Left lobe of liver (tissue), 2 donors: ENCODE results near the gene TENM3. TPM values are rescaled to one million over a fixed set of nuclear protein-coding genes. Genes with fewer than 3 reads are reported as not detected.
"Not testable (repeated sequence)": the region's sequence is repeated elsewhere in the genome, so short reads cannot be mapped to it uniquely, and the experiment has no call there.

Experiments
- ATAC-seq: fragments of 200-7000 bp; cut with Tn5 transposase; one replicate; pipeline ENCODE4 v1.9.1; 2020; ENCODE audit warnings: mild to moderate bottlenecking, moderate library complexity
- DNase-seq: peaks from one replicate; pipeline ENCODE4 v3.0.0-alpha.2; 2020; ENCODE audit warnings: low spot score
- total RNA-seq: library from RNA; stranded (reverse); gene quantifications from one replicate; pipeline ENCODE4 v1.2.1, GENCODE V29; 2021
- donor health status: DM: no; HTN: no; CAD: no; lungs with moderate emphysema.
- donor health status: DM: no; HTN: yes; CAD: no.

Gene TENM3
- total RNA-seq, 1 donor from 2014 or later = 1.4 TPM

DNA sequence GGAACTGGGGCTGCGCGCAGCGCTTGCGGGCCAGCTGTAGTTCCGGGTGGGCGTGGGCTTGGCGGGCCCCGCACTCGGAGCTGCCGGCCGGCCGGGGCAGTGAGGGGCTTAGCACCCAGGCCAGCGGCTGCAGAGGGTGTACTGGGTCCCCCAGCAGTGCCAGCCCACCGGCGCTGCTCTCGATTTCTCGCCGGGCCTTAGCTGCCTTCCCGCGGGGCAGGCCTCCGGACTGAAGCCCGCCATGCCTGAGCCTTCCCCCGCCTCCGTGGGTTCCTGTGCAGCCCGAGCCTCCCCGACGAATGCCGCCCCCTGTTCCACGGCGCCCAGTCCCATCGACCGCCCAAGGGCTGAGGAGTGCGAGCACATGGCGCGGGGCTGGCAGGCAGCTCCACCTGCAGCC lies 143.4 kb downstream of the TENM3 start:
- not testable (repeated sequence) for ATAC-seq

GRCh38 chr4:182391111-182391684 lies 148.0 kb downstream of the TENM3 start:
- ATAC-seq = no peak
- no peak for DNase-seq

More for the DNA sequence above, 143.4 kb downstream of the TENM3 start:
- DNase-seq = not testable (repeated sequence)

DNA sequence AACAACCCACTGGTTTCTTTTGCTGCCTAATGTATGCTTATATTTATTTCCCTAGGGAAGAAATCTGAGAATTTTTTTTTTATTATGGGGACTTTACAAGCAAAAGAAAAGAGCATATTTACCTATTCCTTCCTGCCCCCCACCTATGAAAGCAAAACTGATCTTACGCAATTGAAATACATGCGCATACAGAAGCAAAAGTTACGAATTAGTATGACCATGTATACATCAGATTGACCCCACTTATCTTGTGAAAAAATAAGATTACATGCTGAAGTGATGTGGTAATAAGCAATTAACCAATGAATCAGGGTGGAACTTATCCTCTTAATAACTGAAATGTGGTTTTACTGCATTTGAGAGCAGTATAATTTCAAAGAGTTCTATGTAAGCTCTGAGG lies 151.0 kb downstream of the TENM3 start:
- DNase-seq (no peak), ATAC-seq (no peak)

GRCh38 chr4:182400081-182400480 lies 156.9 kb downstream of the TENM3 start:
- ATAC-seq (no peak), DNase-seq (no peak)

DNA sequence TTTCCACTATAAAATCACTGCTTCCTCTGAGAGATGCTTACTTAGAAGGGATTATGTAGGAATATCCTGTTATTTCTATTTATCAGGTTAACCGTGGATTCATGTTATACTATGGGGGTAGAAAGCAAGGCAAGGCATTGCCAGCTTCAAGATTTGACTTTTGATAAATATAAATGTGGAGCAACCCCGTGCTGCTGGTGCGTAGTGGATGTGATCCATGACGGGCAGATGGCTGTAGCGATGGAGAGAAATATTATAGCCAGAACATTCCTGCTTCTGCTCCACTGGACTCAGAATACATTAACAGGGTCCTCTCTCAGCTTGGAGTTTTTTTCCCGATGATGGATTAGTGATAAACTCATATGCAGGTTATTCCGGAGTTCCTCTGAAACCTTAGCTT lies 157.6 kb downstream of the TENM3 start:
- ATAC-seq (no peak), DNase-seq (no peak)

DNA sequence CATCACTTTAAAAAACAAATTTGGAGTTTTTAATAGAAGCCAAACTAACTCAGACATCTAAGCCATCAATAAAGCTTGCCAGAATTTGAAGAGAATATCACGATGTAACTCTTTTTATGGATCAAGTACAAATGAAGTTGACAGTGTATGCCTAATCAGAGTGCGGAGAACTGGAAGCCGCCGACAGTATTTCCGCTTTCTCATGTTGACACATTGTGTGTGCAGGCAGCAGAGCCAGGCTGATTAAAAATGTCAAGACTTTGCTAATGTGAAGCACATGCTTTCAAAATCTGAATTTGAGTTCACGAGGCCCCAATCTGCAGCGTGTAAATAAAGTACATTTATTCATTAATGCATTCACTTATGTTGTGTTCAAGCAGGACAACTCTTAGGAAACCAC lies 161.2 kb downstream of the TENM3 start:
- no peak for DNase-seq
- no peak for ATAC-seq

- no peak for ATAC-seq
- DNase-seq = no peak
Measured at GRCh38 chr4:182405087-182405486, 161.9 kb downstream of the TENM3 start.

DNA sequence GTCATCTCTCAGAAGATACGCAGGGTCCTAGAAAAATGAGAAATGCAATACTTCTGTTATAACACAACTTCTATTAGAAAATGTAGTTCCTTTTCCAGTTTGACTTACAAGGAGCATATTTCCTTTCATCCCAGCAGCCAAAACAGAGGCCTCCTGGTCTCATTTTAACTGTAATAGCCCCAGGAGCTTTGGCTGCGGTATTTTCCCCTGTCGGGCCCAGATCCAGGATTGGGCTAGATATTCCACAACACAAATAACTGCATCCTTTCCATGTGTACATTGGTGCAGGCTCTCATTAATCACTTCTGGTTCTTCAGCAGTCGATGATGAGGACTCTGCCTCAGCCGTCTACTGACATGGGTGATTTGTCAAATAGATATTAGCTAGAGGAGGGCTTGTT lies 166.1 kb downstream of the TENM3 start:
- ATAC-seq = no peak

GRCh38 chr4:182411391-182411790 lies 168.2 kb downstream of the TENM3 start:
- DNase-seq (no peak), ATAC-seq (no peak)

More for the DNA sequence above, 166.1 kb downstream of the TENM3 start:
- no peak for DNase-seq

GRCh38 chr4:182413550-182413949 lies 170.3 kb downstream of the TENM3 start:
- no peak for ATAC-seq
- no peak for DNase-seq

- ATAC-seq (no peak), DNase-seq (no peak)
Measured at GRCh38 chr4:182415116-182415515, 171.9 kb downstream of the TENM3 start.

DNA sequence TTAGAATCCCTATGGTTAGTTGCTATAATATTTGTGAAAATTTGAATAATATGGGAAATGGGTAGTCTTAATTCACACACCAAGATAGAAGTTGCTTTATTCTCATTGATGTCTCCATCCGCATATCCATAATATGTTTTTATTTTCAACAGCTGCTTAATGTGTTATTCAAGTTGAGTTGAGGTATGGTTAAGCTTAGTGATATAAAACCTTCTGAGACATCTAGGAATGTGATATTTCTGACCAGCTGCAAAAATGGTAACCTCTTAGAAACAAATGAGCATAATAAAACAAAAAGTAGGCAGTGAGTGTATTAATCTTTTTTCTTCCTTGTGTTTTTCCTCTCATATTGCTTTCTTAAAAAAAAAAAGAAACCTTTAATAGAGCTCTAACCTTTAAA lies 172.9 kb downstream of the TENM3 start:
- no peak for DNase-seq
- ATAC-seq = no peak

- ATAC-seq (no peak), DNase-seq (no peak)
Measured at GRCh38 chr4:182418054-182418734, 175.0 kb downstream of the TENM3 start.

DNA sequence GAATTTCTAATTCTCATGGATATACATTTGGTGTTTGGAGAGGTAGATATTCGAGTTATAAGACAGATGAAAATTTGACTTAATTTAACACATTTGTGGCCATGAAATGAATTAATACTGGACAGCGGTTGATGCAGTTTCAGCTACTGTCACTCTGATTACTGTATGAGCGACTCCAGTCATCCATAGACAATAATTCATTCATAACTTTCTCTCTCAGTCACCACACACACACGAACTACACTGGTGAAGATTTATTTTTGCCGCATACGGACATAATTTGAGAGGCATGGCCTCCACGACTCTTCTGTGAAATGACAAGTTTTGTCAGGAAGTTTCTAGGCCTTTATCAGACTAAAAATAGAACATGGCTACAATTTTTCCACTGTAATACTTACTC lies 177.0 kb downstream of the TENM3 start:
- DNase-seq (no peak), ATAC-seq (no peak)

GRCh38 chr4:182421753-182422152 lies 178.6 kb downstream of the TENM3 start:
- DNase-seq = no peak
- no peak for ATAC-seq

- DNase-seq (no peak), ATAC-seq (no peak)
Measured at GRCh38 chr4:182425302-182425701, 182.1 kb downstream of the TENM3 start.

DNA sequence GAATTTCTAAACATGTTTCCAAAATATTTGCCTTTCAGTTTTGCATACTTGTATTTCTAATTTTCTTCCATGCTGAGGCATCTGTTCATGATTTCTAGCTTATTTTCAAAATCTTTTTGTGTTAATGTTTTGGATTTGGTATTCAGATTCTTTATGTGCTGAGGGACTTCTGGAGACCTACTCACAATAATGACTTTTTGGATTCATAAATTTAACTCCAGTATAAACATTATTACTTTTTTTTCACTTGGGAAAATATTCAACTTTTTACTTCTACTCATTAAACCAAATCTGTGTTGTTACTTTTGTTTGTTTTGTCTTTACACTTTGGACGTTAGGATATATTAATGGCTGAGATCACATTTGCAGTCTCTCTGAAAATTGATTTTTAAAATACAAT lies 183.7 kb downstream of the TENM3 start:
- DNase-seq = no peak

GRCh38 chr4:182427554-182427953 lies 184.4 kb downstream of the TENM3 start:
- ATAC-seq (no peak), DNase-seq (no peak)

More for the DNA sequence above, 183.7 kb downstream of the TENM3 start:
- no peak for ATAC-seq

- ATAC-seq = no peak
Measured at GRCh38 chr4:182429896-182430295, 186.7 kb downstream of the TENM3 start.

GRCh38 chr4:182432819-182433218 lies 189.6 kb downstream of the TENM3 start:
- DNase-seq = no peak

More at GRCh38 chr4:182429896-182430295, 186.7 kb downstream of the TENM3 start:
- no peak for DNase-seq

GRCh38 chr4:182434720-182435119 lies 191.5 kb downstream of the TENM3 start:
- DNase-seq (no peak), ATAC-seq (no peak)

More at GRCh38 chr4:182432819-182433218, 189.6 kb downstream of the TENM3 start:
- ATAC-seq = no peak

DNA sequence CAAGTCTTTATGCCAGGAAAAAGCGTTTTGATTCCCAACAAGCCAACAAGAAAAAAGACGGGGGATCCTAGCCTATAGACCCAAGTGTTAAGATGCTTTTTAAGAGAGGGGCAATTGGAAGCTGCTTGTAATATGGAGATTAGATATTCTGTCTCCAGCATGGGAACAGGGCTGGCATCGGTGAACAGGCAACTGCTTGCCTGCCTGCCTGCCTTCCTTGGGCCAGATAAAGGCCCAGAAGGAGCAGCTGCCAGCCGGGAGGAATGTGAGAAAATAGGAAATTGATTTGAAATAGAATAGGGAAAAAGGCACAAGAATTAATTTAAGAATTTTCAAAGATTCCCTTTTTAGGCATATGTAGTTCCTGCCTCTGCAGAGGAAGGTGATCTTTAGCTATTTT lies 192.2 kb downstream of the TENM3 start:
- DNase-seq (no peak), ATAC-seq (no peak)

- DNase-seq (no peak), ATAC-seq (no peak)
Measured at GRCh38 chr4:182443070-182443469, 199.9 kb downstream of the TENM3 start.
